GM19328 (cell line): ENCODE data around the gene PINK1.
"Not testable (repeated sequence)": the region's sequence is repeated elsewhere in the genome, so short reads cannot be mapped to it uniquely, and the experiment has no call there.

ENCODE experiments used
- ATAC-seq: cut with Tn5 transposase; IDR thresholded peaks from one replicate; pipeline ENCODE4 v1.9.1; 2021; ENCODE audit warnings: mild to moderate bottlenecking, moderate library complexity; ENCODE audit not compliant: unreplicated experiment

Gene PINK1

GRCh38 chr1:20633190-20634064 lies at the start of gene PINK1:
TSS of gene PINK1 (plus strand) at chr1:20633458. CDS start at chr1:20633549, 91 bp downstream.
- no peak for ATAC-seq

GRCh38 chr1:20584890-20585289 lies 48.4 kb upstream of the PINK1 start:
- ATAC-seq = no peak

GRCh38 chr1:20586953-20587660 lies 46.2 kb upstream of the PINK1 start:
- ATAC-seq = no peak

- no peak for ATAC-seq
Observed at GRCh38 chr1:20587661-20588053, 45.6 kb upstream of the PINK1 start.

- ATAC-seq = no peak
Observed at GRCh38 chr1:20588634-20589225, 44.5 kb upstream of the PINK1 start, which contains the start of gene CDA. TSS of gene CDA (plus strand) at chr1:20589097. CDS start at chr1:20589130, 33 bp downstream.

- no peak for ATAC-seq
Observed at GRCh38 chr1:20589331-20590278, 43.7 kb upstream of the PINK1 start.

- ATAC-seq = no peak
Observed at GRCh38 chr1:20590306-20590777, 42.9 kb upstream of the PINK1 start.

GRCh38 chr1:20593756-20594155 lies 39.5 kb upstream of the PINK1 start:
- no peak for ATAC-seq

- no peak for ATAC-seq
Observed at GRCh38 chr1:20594746-20595145, 38.5 kb upstream of the PINK1 start.

GRCh38 chr1:20596106-20596505 lies 37.2 kb upstream of the PINK1 start:
- no peak for ATAC-seq

- ATAC-seq = no peak
Observed at GRCh38 chr1:20597650-20598049, 35.6 kb upstream of the PINK1 start.

GRCh38 chr1:20600156-20600555 lies 33.1 kb upstream of the PINK1 start:
- ATAC-seq = no peak

- no peak for ATAC-seq
Observed at GRCh38 chr1:20601129-20601825, 32.0 kb upstream of the PINK1 start.

- no peak for ATAC-seq
Observed at GRCh38 chr1:20602851-20603450, 30.3 kb upstream of the PINK1 start.

- no peak for ATAC-seq
Observed at GRCh38 chr1:20603504-20604464, 29.5 kb upstream of the PINK1 start.

GRCh38 chr1:20604678-20605077 lies 28.6 kb upstream of the PINK1 start:
- ATAC-seq = no peak

- ATAC-seq = not testable (repeated sequence)
Observed at GRCh38 chr1:20606801-20607570, 26.3 kb upstream of the PINK1 start.
